Measurements from ENCODE around the gene WNT5A. TPM values are rescaled to one million over a fixed set of nuclear protein-coding genes. Genes with fewer than 3 reads are reported as not detected.

Gene WNT5A
- polyA plus RNA-seq, 2 of the 4 experiments (the other 2 are of a cell fraction): 0.10 to 1.1 TPM

DNA sequence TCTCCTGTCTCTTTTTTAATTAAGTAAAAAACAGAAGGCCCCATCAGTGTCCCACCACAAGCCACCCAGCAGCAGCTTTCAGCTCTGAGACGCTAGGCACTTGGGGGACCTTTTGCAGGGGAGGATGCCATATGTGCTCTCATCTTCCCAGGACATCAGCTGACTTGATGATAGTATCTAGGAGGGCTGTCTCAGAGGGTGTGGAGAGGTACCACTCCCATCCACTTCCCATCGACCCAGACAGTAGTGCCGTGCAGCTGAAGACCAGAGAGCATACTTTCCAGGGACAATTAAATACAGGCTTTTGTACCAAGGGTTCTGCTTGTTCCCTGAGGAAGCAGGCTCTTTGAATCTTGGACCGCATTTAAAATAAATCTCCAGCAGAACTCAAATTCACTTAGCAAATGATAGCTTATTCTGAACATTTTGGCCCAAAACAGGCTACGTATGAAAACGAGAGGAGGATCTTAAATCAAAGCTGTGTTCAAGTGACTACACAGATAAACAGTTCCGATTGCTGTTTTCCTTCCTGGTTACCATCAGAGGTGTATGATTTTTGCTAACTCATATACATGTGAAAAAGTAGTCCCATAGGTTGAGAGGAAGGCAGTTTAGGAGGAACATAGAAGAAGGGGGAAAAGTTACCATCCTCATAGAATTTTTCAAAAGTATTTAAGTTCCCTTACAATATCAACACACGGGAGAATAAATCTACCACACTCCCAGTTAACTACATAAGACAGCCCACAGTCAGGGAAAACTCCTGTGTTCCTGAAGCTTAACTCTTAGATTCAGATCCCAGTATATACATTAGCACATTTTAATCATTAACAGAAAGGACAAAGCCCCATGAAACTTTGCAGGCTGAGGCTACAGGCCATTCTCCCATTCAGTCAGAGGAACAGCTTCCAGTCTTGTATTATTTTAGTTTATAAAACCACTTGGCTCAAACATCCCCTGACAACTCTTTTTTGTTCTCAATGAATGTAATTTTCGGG lies 9.5 kb downstream of the WNT5A start:
- Histone ChIP-seq H3K4me1 (no peaks in the 10 kb centered on the region), H3K4me3 (no peak overlapping the region), H3K9me3 (no peaks in the 10 kb centered on the region), H3K4me2 (no peak overlapping the region), H3K27ac (no peak overlapping the region)
- ChIA-PET POLR2A (no interaction called here), CTCF (interaction anchor here (1.8 kb wide), 1 partner anchor 9 kb away, joined by 5 read pairs; no protein-coding TSS in a partner anchor)
- no peak for DNase-seq (ENCODE audit: low read depth in 1 of 2, low spot score in 1 of 2)
- FAIRE-seq: no peak
- 44% methylated on average over 9 of the region's 9 CpGs for WGBS (ENCODE audit: missing lambda C conversion rate)
- ATAC-seq: no peak
- TF ChIP-seq NFE2L2 (conservative IDR thresholded peaks at IDR 0.05; ENCODE audit: low read length) (no peak), SMC3 (IDR thresholded peaks at IDR 0.05) (no peak), NPAS2 (CRISPR knock-in tag; IDR thresholded peaks at IDR 0.05; ENCODE audit: borderline replicate concordance) (no peak), HOXB13 (CRISPR knock-in tag; IDR thresholded peaks at IDR 0.05; ENCODE audit: low read depth) (no peak), HOXA7 (CRISPR knock-in tag; IDR thresholded peaks at IDR 0.05) (no peak)

GRCh38 chr3:55476515-55476914 lies 10.6 kb downstream of the WNT5A start:
- no peak for TF ChIP-seq MAZ (IDR thresholded peaks at IDR 0.05; ENCODE audit: borderline replicate concordance, low read depth, low read length)
- TF ChIP-seq EHMT2 (IDR thresholded peaks at IDR 0.05; ENCODE audit: low read depth): no peak
- TF ChIP-seq JUNB (IDR thresholded peaks at IDR 0.05): no peak
- TF ChIP-seq NFE2L2 (conservative IDR thresholded peaks at IDR 0.05; ENCODE audit: low read length): no peak
- TF ChIP-seq KDM5A (IDR thresholded peaks at IDR 0.05): no peak
- no peak for TF ChIP-seq HEYL (CRISPR knock-in tag; IDR thresholded peaks at IDR 0.05)
- TF ChIP-seq BCL3 (IDR thresholded peaks at IDR 0.05): no peak
- no peak for TF ChIP-seq KDM1A (IDR thresholded peaks at IDR 0.05; ENCODE audit: low read depth)
- TF ChIP-seq CBX8 (IDR thresholded peaks at IDR 0.05): no peak
- no peak for TF ChIP-seq POLR2AphosphoS2 (conservative IDR thresholded peaks at IDR 0.05; ENCODE audit: low read length)
- TF ChIP-seq POLR2A (IDR thresholded peaks at IDR 0.05; ENCODE audit: low read length): no peak
- WGBS (ENCODE audit: missing lambda C conversion rate): 64% methylated on average over 3 of the region's 3 CpGs
- Histone ChIP-seq H3K9me3 (no peaks in the 10 kb centered on the region), H3K4me3 (no peak overlapping the region), H3K4me1 (no peaks in the 10 kb centered on the region), H3K4me2 (no peak overlapping the region), H3K27ac (no peak overlapping the region)
- CTCF ChIA-PET: interaction anchor here (1.8 kb wide), 1 partner anchor 10 kb away, joined by 5 read pairs; no protein-coding TSS in a partner anchor
- POLR2A ChIA-PET: no interaction called here
- ATAC-seq (no peak), DNase-seq (ENCODE audit: low read depth in 1 of 2, low spot score in 1 of 2) (no peak), FAIRE-seq (no peak)

- H3K4me2 ChIP-seq: no peak overlapping the region
- POLR2A ChIA-PET: no interaction called here
- WGBS (ENCODE audit: missing lambda C conversion rate): 85% methylated on average over 32 of the region's 44 CpGs
Measured at GRCh38 chr3:55474213-55474632, 12.9 kb downstream of the WNT5A start.

GRCh38 chr3:55473788-55474187 lies 13.3 kb downstream of the WNT5A start:
- TF ChIP-seq NR3C1 (IDR thresholded peaks at IDR 0.05) (no peak), POLR2AphosphoS2 (conservative IDR thresholded peaks at IDR 0.05; ENCODE audit: low read length) (no peak), EHF (CRISPR knock-in tag; IDR thresholded peaks at IDR 0.05) (no peak), ELK1 (IDR thresholded peaks at IDR 0.05; ENCODE audit: low read depth, low read length) (no peak), RAD21 (conservative IDR thresholded peaks at IDR 0.05 in 1 of 2, IDR thresholded peaks at IDR 0.05 in 1 of 2) (no peak), RCOR1 (IDR thresholded peaks at IDR 0.05; ENCODE audit: low read depth, low read length) (no peak), CBX2 (IDR thresholded peaks at IDR 0.05; ENCODE audit: borderline replicate concordance, low read depth) (no peak), CEBPB (IDR thresholded peaks at IDR 0.05) (no peak), ZFP36 (IDR thresholded peaks at IDR 0.05; ENCODE audit: borderline replicate concordance, partially characterized antibody) (no peak)
- H3K4me1 ChIP-seq: no peaks in the 10 kb centered on the region
- POLR2A ChIA-PET: no interaction called here
- 39% methylated on average over 6 of the region's 6 CpGs for WGBS (ENCODE audit: missing lambda C conversion rate)
- FAIRE-seq (no peak), ATAC-seq (no peak), DNase-seq (ENCODE audit: low read depth in 1 of 2, low spot score in 1 of 2) (no peak)
- H3K27ac ChIP-seq: no peak overlapping the region
- H3K4me3 ChIP-seq: no peak overlapping the region
- H3K4me2 ChIP-seq: no peak overlapping the region
- no peaks in the 10 kb centered on the region for H3K9me3 ChIP-seq
- CTCF ChIA-PET: no interaction called here

More at GRCh38 chr3:55474213-55474632, 12.9 kb downstream of the WNT5A start:
- FAIRE-seq: no peak
- no peak for ATAC-seq
- CTCF ChIA-PET: no interaction called here
- Histone ChIP-seq H3K9me3 (no peaks in the 10 kb centered on the region), H3K27ac (no peak overlapping the region), H3K4me1 (no peaks in the 10 kb centered on the region), H3K4me3 (no peak overlapping the region)
- DNase-seq (ENCODE audit: low read depth in 1 of 2, low spot score in 1 of 2): no peak
- no peak for TF ChIP-seq HOXA7 (CRISPR knock-in tag; IDR thresholded peaks at IDR 0.05)
